Right lobe of liver (tissue), 4 donors: ENCODE results near the gene CTDP1.

Experiments used
- POLR2A ChIP-seq: fragments of 450-650 bp; IDR thresholded peaks from one replicate; pipeline ENCODE4 v1.6.1; 2017; ENCODE audit warnings: antibody characterized with exemption, mild to moderate bottlenecking
- TF ChIP-seq, protein P1 (sequence below), 4 donors: fragments of 200-600 bp in 3 of 4; fragments of 450-650 bp in 1 of 4; IDR thresholded peaks; one replicate each; pipeline versions ENCODE4 v1.5.1 to v1.8.0; 2016 to 2022; ENCODE audit warnings: antibody characterized with exemption in 4 of 4, mild to moderate bottlenecking in 2 of 4
- donor health status: DM: no; HTN: no; CAD: no.
- donor health status: DM: no; HTN: no; CAD: no.
- donor health status: DM: no; HTN: yes; CAD: no.

DNA sequence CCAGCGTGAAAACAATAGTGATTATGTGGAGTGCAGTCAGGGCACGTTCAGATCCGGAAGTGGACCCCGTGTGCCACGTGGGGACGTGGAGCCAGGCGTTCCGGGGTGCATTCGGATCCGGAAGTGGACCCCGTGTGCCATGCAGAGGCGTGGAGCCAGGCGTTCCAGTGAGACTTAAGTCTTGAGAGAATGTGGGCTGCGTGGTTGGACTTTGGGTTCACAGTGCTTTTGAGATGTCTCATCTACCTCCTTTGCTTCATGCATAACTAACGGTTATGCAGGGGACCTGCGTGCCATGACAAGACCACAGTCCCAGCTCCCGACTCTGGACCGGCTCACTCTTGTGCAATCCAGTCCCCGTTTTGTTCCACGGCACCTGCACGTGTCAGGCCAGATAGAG lies 28.8 kb downstream of the CTDP1 start:
- no peak for TF ChIP-seq POLR2A
- TF ChIP-seq, protein P1, sequence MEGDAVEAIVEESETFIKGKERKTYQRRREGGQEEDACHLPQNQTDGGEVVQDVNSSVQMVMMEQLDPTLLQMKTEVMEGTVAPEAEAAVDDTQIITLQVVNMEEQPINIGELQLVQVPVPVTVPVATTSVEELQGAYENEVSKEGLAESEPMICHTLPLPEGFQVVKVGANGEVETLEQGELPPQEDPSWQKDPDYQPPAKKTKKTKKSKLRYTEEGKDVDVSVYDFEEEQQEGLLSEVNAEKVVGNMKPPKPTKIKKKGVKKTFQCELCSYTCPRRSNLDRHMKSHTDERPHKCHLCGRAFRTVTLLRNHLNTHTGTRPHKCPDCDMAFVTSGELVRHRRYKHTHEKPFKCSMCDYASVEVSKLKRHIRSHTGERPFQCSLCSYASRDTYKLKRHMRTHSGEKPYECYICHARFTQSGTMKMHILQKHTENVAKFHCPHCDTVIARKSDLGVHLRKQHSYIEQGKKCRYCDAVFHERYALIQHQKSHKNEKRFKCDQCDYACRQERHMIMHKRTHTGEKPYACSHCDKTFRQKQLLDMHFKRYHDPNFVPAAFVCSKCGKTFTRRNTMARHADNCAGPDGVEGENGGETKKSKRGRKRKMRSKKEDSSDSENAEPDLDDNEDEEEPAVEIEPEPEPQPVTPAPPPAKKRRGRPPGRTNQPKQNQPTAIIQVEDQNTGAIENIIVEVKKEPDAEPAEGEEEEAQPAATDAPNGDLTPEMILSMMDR (IDR thresholded peaks at IDR 0.05), result no peak
